DOHH2 (cell line): ENCODE results near the gene GREM2.

Experiments used
- CTCF ChIP-seq: fragments of 200-600 bp; sonication (generic); IDR thresholded peaks from one replicate; pipeline ENCODE4 v1.5.1; 2014; ENCODE audit warnings: antibody characterized with exemption, mild to moderate bottlenecking, low read depth, low read length; ENCODE audit not compliant: poor library complexity, severe bottlenecking
- EZH2phosphoT487 ChIP-seq: fragments of 200-600 bp; sonication (generic); IDR thresholded peaks from 2 replicates; pipeline ENCODE4 v1.6.1; 2017; ENCODE audit warnings: borderline replicate concordance, mild to moderate bottlenecking, antibody characterized with exemption, low read length, moderate library complexity, mixed read lengths

DNA sequence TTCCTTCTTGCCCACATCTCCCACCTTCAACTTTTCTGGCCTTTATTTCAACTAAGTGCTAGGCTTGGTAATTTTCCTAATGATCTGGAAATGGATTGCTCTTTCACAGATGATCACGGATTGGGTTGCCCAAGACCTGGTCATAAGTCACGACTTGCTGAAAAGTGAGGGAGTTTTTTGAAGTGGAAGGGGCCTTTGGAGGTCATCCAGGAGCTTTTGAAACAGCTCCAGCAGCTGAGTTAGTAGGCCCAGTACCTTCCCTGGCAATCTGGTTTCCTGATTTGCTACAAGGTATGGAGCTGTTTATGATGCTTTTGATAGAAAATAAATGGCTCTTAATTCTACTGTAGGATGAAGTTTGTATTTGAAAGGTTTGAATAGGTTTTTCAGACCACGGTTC lies 20.4 kb downstream of the GREM2 start:
- TF ChIP-seq CTCF (no peak), EZH2phosphoT487 (no peak)
